Measurements from ENCODE around the gene RAD51B. TPM values are rescaled to one million over a fixed set of nuclear protein-coding genes. Genes with fewer than 3 reads are reported as not detected.

The RAD51B gene
- total RNA-seq, 1 experiment from 2014 or later: 8.5 TPM

DNA sequence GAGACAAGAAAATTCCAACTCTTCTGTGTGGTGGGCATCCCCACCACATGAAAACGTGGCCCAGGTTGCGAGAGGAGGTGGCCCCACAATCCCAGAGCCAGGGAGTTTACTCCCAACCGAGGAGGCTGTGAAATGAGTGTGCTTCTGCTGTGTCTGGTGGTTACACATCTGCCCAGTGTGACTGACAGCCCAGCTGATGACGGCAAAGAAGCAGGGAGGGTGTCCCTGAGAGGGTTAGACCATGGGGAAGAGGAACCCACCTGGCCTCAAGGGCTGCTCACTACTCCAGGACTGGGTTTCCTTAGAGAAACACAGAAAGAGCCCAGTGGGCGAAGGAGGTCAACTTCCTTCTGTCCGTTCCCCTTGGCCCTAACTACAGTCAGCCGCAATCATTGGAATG is 948.7 kb downstream of the RAD51B start:
- ChIA-PET CTCF (no interaction called here), POLR2A (no interaction called here)
- H3K4me1 ChIP-seq (ENCODE audit: control insufficient read depth, insufficient read depth, low read length): no peaks in the 10 kb centered on the region
- H3K9me3 ChIP-seq (ENCODE audit: control insufficient read depth, insufficient read depth, low read depth, low read length): no peaks in the 10 kb centered on the region
- no TSS peak for BruUV-seq (replicated peaks)
- no peak for DNase-seq (ENCODE audit: low read depth, low spot score)
- intact Hi-C loops (cut with micrococcal nuclease; ENCODE audit: unreplicated experiment): no loop called here
- in situ Hi-C loops (cut with HindIII; ENCODE audit: low pct_unique_long_range_greater_than_20kb, low sequenced_read_pairs): no loop called here
- no peak for ATAC-seq
- no peaks in the 10 kb centered on the region for H3K36me3 ChIP-seq (ENCODE audit: control insufficient read depth, insufficient read depth, low read length)
- no peak overlapping the region for H3K4me3 ChIP-seq (ENCODE audit: low read depth in 2 of 2, low read length in 2 of 2)
- H3K27ac ChIP-seq (ENCODE audit: low read length): no peak overlapping the region
- TF ChIP-seq, protein P1, sequence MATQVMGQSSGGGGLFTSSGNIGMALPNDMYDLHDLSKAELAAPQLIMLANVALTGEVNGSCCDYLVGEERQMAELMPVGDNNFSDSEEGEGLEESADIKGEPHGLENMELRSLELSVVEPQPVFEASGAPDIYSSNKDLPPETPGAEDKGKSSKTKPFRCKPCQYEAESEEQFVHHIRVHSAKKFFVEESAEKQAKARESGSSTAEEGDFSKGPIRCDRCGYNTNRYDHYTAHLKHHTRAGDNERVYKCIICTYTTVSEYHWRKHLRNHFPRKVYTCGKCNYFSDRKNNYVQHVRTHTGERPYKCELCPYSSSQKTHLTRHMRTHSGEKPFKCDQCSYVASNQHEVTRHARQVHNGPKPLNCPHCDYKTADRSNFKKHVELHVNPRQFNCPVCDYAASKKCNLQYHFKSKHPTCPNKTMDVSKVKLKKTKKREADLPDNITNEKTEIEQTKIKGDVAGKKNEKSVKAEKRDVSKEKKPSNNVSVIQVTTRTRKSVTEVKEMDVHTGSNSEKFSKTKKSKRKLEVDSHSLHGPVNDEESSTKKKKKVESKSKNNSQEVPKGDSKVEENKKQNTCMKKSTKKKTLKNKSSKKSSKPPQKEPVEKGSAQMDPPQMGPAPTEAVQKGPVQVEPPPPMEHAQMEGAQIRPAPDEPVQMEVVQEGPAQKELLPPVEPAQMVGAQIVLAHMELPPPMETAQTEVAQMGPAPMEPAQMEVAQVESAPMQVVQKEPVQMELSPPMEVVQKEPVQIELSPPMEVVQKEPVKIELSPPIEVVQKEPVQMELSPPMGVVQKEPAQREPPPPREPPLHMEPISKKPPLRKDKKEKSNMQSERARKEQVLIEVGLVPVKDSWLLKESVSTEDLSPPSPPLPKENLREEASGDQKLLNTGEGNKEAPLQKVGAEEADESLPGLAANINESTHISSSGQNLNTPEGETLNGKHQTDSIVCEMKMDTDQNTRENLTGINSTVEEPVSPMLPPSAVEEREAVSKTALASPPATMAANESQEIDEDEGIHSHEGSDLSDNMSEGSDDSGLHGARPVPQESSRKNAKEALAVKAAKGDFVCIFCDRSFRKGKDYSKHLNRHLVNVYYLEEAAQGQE (IDR thresholded peaks at IDR 0.05; ENCODE audit: insufficient read depth in 1 of 2, low read depth in 2 of 2, low read length in 1 of 2): no peak
- TF ChIP-seq TCF7L2 (IDR thresholded peaks at IDR 0.05; ENCODE audit: low read depth, low read length): no peak
- TF ChIP-seq, protein P2, sequence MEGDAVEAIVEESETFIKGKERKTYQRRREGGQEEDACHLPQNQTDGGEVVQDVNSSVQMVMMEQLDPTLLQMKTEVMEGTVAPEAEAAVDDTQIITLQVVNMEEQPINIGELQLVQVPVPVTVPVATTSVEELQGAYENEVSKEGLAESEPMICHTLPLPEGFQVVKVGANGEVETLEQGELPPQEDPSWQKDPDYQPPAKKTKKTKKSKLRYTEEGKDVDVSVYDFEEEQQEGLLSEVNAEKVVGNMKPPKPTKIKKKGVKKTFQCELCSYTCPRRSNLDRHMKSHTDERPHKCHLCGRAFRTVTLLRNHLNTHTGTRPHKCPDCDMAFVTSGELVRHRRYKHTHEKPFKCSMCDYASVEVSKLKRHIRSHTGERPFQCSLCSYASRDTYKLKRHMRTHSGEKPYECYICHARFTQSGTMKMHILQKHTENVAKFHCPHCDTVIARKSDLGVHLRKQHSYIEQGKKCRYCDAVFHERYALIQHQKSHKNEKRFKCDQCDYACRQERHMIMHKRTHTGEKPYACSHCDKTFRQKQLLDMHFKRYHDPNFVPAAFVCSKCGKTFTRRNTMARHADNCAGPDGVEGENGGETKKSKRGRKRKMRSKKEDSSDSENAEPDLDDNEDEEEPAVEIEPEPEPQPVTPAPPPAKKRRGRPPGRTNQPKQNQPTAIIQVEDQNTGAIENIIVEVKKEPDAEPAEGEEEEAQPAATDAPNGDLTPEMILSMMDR (IDR thresholded peaks at IDR 0.05): no peak
- no peak for TF ChIP-seq POLR2AphosphoS5 (IDR thresholded peaks at IDR 0.05; ENCODE audit: low read depth, low read length)
- no peak for TF ChIP-seq SIN3A (IDR thresholded peaks at IDR 0.05; ENCODE audit: borderline replicate concordance, insufficient read depth, low read depth, low read length)
- H3K27me3 ChIP-seq (ENCODE audit: control insufficient read depth, insufficient read depth, low read length): no peaks in the 10 kb centered on the region

DNA sequence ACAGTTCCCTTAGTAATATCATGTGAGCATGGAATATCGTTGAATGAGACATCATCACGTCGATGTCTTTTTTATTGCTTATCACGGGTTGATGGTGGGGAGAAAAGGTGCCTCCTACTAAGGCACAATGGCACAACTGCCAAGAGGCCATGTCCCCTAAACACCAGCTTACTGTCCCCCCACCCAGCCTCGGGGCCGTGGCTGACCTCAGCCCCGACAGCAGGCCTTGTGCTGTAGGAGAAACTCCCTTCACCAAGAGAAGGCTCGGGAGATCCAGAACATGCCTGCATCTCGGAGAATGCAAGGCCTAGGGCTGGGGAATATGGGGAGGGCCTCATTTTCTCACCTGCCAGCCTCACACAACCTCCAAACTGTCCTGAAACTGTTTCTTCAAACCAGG is 950.5 kb downstream of the RAD51B start:
- Histone ChIP-seq H3K27ac (ENCODE audit: low read length) (no peak overlapping the region), H3K4me1 (ENCODE audit: control insufficient read depth, insufficient read depth, low read length) (no peaks in the 10 kb centered on the region), H3K4me3 (ENCODE audit: low read depth in 2 of 2, low read length in 2 of 2) (no peak overlapping the region), H3K27me3 (ENCODE audit: control insufficient read depth, insufficient read depth, low read length) (no peaks in the 10 kb centered on the region), H3K36me3 (ENCODE audit: control insufficient read depth, insufficient read depth, low read length) (no peaks in the 10 kb centered on the region), H3K9me3 (ENCODE audit: control insufficient read depth, insufficient read depth, low read depth, low read length) (0 out of 2 replicates have a peak, but pooled peaks cover under 1% of the 10 kb centered on the region)
- in situ Hi-C loops (cut with HindIII; ENCODE audit: low pct_unique_long_range_greater_than_20kb, low sequenced_read_pairs) (no loop called here), intact Hi-C loops (cut with micrococcal nuclease; ENCODE audit: unreplicated experiment) (no loop called here)
- TF ChIP-seq POLR2AphosphoS5 (IDR thresholded peaks at IDR 0.05; ENCODE audit: low read depth, low read length): no peak
- TF ChIP-seq, protein P2 (IDR thresholded peaks at IDR 0.05): no peak
- TF ChIP-seq, protein P1 (IDR thresholded peaks at IDR 0.05; ENCODE audit: insufficient read depth in 1 of 2, low read depth in 2 of 2, low read length in 1 of 2): no peak
- no peak for TF ChIP-seq TCF7L2 (IDR thresholded peaks at IDR 0.05; ENCODE audit: low read depth, low read length)
- TF ChIP-seq SIN3A (IDR thresholded peaks at IDR 0.05; ENCODE audit: borderline replicate concordance, insufficient read depth, low read depth, low read length): no peak
- ChIA-PET POLR2A (no interaction called here), CTCF (no interaction called here)
- no peak for ATAC-seq
- BruUV-seq (replicated peaks): no TSS peak
- DNase-seq (ENCODE audit: low read depth, low spot score): no peak
